ENCODE data around the gene NEK10. TPM values are rescaled to one million over a fixed set of nuclear protein-coding genes. Genes with fewer than 3 reads are reported as not detected.

The NEK10 gene
- total RNA-seq, 1 experiment from 2014 or later, result 2.8 TPM

DNA sequence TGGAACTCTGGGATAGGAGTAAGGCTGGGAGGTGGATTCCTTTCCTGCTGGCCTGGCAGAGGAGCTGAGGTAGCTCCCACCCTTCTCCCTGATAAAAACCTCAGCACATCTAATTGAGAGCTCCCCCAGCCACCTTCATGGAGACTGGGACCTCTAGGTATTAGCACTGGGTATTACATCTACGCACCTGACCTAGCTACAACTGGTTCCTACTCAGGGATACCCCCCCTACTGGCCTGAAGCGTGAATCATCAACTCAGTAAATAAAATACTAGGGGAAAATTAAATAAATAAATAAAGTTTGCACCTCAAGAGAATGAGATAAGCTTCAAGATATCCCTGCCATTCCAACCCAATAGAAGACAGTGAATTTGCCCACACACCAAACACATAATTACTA lies 140.4 kb downstream of the NEK10 start:
- no peak for DNase-seq (ENCODE audit: low spot score)

DNA sequence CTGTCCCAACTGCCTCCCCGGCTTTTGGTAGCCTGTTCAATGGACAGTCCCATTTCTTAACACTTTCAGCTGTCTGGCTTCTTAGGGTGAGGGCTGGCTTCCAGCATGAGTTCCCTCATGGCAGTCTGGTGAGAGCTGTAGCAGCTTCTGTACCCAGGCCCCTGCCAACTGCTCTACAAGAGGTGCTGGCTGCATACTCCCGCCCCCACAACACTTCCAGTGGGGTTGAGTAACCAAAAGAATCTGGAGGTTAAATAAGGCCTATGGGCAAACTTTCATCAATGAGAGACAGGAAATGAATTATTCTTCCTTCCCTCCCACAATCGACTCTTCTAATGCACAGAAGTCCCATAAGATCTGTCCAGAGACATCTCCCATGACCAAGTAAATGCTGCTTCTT lies 145.0 kb downstream of the NEK10 start:
- no peak for DNase-seq (ENCODE audit: low spot score)

DNA sequence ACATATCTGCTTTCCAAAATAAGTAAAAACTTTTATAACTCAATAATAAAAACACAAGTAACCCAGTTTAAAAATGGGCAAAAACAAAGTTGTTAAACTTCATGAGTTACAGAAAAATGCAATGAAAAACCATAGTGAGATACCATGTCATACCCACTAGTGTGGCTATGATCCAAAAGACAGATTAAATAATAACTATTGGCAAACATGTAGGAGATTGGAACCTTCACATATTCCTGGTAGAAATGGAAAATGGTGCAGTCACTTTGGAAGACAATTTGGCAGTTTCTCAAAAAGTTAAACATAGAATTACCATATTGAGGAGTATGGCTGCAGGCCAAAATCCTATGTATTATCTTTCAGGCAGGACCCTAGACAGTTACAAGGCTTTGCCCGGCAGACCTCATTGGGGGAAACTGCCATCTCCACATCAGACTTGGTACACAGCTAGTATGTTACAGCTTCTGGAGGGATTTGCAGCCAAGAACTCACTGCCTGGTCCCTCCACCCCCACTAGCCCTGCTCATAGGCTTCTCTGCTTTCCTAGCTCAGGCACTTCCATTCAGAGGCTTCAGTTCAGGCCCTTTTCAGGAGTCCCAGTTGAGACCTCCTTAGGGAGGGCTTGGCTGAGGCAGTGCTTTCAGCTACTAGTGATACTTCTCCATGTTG lies 147.8 kb downstream of the NEK10 start:
- no peak for DNase-seq (ENCODE audit: low spot score)

DNA sequence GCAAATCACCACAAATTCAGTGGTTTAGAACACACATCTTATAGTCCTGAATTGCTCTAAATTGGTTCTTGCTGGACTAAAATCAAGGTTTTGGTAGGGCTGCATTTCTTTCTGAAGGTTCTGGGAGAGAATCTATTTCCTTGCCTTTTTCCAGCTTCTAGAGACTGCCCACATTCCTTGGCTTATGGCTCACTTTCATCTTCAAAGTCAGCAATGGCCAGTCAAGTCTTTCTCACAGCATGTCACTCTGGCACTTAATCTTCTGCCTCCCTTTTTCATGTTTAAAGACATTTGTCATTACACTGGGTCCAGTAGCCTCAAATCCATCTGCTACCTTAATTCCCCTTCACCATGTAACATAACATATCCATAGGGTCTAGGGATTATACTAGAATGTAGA lies 149.0 kb downstream of the NEK10 start:
- DNase-seq (ENCODE audit: low spot score), result no peak

DNA sequence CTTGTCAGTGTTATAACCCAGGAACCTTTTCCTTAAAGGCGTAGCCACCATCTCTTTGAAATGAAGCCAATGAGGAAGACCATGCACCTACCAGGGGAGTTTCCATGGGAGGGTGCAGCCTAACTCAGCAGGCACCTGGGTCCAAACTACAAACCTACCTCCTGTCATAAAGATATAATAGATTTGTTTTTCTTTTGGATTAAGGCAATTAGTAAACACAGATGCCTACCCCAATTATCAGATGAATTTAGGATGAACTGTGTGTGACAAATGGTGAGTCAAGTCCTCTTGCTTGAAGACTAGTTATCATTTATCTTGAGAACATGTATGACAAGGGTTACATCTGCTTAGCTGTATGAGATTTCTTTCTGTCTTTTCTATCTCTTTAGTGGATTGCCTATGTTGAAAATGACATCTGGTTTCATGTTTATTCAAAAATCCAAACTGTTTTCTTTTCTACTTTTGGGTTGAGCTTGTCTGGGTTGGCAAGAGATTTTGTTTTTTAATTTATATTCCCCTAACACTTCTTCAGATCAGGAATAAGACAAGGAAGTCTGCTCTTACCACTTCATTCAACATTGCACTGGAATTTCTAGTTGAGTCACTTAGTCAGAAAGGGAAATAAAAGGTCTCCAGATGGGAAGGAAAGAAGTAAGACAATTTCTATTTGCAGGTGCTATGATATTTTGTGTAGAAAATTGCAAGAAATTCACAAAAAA lies 149.9 kb downstream of the NEK10 start:
- peak; percentile 69 for DNase-seq (ENCODE audit: low spot score)

DNA sequence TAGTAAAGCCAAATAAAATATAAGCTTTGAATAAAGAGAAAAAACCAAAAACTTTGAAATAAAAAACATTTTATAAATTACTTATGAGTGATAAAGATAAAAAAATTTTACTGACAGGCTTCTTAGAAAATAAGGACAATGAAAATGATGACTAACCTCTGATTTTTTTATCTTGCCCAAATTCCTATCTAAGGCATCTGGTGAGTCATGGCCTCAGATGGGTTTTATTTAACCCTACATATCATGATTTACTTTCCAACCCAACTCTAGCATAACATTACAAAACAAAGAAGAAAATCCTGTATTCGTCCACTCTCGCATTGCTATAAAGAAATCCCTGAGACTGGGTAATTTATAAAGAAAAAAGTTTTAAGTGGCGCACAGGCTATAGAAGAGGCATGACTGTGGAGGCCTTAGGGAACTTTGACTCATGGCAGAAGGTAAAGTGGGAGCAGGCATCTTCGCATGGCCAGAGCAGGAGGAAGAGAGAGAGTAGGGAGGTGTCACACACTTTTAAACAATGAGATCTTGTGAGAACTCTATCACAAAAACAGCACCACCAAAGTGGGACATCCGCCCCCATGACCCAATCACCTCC lies 152.1 kb downstream of the NEK10 start:
- peak; percentile 29 for DNase-seq (ENCODE audit: low spot score)

DNA sequence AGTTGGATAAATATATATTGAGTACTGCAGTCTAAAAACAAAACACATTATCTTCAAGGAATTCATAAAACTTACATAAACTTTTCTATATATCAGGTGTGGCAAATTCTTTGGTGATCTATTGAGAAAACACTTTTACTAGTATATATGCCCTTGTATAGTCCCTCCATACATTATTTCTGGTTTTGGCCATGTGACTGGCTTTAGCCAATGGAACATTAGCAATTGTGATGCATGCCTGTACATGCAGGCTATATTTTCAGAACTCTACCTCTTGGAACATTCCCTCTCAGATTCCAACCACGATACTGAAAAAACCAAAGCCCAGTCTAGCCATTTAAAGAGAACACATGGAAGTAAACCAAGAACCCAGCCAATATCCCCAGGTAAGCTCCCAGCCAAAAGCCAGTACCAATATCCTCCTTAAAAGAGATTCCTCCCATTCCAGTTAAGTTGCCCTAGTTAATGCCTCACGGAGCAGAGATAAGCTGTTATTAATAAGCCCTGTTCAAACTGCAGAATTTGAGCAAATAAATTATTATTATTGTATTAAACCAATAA lies 152.8 kb downstream of the NEK10 start:
- DNase-seq (ENCODE audit: low spot score), result peak; percentile 23

DNA sequence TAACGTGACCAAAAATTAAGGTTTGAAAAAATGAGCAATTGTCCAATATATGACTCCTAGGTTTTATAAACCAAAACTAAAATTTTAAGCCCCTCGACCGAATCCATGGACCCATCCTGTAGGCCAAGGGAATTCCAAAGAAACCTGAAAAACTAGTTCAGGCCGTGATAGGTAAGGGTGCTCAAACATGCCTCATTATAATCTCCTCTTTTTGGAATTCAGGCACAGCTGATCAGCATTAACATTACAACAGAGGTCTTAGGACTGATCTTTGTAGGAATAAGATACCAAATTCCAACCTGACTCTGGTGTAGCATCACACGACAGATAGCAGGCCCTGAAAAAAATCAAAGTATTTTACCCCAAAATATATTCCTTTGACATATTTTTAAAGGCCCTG lies 155.7 kb downstream of the NEK10 start:
- no peak for DNase-seq (ENCODE audit: low spot score)

DNA sequence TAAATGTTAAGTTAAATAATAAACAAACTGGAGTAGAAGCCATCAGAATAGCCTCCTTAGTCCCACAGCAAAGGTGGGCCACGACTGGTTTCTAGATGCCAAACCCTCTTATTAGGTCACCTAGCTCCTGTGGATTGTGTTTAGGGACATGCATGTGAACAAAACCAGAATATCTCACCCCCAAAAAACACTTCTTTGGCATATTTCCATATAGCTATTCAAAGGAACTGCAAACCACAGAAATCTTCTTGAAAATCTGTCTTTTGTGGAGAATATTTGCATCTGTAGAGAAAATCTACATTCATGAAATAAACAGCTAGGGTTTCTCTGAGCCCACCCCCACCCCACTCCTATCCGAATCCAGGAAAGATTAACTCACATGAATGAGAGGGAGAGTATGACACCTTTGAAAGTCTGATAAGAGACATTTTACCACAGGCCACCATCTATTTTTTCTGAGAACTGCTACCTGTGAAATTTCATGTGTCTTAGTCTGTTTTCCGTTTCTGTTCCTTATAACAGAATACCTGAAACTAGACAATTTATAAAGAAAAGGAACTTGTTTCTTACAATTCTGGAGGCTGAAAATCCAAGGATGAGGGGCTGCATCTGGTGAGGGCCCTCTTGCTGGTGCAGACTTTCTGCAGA lies 159.4 kb downstream of the NEK10 start:
- DNase-seq (ENCODE audit: low spot score), result no peak

DNA sequence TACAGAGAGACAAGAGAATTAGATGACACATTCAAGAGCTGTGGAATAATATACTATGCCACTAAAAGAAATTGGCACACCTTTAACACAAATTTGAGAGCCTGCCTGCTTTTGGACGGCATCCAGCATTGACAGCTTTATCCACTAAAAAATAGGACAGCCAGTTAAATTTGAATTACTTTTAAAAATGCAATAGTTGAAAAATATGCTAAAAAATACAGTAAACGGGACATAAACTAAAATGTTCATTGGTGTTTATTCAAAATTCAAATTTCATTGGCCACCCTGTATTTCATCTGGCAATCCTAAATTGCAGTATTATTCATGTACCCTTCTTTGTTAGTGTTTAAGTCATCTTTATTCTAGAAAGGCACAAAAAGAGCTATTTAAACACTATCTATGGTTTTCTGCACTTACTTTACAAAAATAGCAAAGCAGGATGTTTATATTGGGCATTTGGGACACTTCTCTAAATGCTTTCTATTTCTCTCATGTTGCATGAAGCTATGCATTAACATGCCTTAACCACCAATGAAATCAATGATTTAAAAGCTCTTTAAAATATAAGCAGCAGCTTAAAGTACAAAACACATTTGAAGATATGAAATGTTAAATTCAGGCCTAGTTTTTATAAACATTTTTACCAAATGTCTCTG lies 160.1 kb downstream of the NEK10 start:
- DNase-seq (ENCODE audit: low spot score), result no peak

DNA sequence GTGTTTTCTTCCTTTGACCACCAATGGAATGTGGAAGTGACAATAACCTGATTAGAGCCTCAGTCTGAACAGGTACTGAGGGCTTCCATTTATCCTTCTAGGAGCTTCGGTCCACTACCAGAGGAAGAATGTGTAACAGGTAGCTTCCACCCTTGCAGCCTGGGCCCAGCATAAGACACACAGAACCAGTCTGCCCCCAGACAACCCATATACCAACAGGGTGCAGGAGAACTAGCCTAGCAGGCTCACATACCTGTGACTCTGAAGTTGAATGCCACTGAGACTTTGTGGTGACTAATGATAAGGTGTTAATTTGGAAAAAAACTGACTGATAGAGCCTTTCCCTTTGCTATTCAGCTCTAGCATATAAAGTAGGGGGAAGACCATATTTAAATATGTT lies 166.2 kb downstream of the NEK10 start:
- no peak for DNase-seq (ENCODE audit: low spot score)

DNA sequence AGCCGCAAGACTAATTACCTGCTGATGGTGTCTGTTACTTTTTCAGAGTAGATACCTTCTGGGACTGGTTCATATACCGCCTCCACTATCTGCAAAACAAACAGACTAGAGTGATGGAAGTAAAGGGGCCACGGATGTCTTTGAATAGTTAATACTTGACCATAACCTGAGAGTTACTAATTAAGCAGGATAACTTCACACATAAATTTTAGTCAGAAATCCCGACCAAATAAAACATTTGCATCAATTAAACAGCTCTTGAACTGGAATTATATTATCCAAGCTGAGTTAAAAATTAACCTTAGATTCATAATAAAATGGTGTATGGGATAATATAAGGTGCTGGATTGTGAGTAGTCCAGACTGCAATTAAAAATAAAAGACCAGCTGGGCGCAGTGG lies 167.7 kb downstream of the NEK10 start:
- DNase-seq (ENCODE audit: low spot score), result peak; percentile 77

DNA sequence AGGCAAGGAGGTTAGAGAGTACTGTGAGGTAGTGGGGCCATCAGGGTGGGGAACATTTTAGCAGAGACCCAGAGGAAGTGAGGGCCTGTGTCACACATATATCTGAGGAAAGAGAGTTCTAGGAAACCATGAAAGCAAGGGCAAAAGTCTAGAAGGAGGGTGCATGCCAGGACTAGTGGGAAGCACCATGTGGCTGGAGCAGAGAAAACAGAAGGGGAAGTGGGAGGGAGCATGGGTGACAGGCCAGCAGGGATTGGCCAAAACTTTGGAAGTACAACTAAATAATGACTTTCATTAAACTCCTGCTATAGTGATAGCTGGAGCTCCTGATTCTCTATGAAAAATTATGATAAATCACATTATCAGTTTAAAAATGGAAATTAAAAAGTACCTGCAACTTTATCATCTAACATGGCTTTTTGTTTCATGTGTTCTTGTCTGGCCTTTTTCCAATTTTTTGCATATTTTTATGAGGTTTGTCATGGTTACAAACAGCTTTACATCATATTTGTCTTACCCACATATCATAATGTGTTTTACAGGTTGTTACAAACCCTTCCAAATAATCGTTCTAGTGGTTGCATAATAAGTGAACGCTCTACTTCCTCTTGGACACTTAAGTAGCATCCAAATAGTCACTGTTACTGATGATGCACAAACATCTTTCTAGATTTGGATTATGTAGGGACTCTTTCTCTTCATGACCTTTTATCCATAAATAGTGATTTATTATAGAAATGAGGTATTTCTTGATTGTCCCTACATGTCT lies 168.3 kb downstream of the NEK10 start:
- peak; percentile 77 for DNase-seq (ENCODE audit: low spot score)

DNA sequence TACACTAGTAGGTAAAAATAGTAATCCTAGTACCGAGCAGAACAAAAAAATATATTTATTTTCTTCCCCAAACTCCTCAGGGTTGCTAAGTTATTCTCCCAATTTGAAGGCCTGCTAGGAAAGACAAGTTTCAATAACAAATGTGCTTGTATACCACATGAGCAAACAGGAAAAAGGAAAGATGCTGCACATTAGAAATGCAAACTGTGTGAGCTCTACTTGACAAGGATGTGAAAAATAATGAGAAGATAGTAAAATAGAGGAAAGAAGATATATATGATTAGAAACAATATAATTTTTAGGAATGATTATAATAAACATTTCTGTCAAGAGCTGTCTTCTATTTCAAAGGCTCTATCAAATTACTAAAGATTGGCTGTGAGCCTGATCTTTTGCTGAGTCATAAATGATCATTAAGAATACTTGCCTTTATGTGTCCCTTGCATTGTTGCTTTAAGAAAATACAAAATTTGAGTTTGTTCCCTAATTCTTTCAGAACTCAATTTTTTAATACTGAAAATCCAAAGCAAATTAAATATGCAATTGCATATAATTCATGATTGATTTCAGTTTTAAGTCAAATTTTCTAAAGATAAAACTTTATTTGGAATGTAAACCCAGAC lies 174.2 kb downstream of the NEK10 start:
- DNase-seq (ENCODE audit: low spot score), result peak; percentile 43

DNA sequence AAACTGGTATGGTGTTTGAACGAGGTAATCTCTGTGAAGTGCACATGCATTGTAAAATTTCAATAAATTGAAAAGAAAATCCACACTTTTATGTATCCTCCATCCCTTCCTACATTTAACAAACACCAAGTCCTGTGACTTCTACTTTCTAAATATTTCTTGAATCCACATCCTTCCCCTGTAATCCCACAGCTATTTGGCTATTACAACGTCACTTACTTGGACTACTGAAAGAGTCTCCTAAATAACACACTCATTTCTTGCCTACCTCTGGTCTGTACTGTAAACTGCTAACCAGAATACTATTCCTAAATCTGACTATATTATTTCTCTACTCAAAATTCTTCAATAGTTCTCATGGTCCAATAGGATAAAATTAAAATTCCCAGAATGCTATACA lies 176.1 kb downstream of the NEK10 start:
- no peak for DNase-seq (ENCODE audit: low spot score)

DNA sequence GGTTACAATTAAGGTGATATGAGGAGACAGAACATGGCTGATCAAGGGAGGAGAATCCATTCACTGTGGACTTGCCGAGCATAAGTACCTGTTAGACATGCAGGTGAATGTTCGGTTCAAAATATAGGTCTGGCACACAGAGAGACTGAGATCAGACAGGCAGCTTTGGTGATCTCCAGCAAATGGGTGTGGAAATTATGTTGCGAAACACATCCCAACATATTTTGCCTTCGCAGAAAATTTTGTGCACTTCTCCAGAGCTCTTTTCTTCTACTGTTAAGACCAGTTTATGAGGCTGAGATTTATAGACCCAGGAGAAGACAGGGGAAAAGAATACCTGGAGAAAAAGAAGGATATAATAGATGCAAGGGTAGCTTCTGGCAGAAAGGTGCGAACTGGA lies 183.2 kb downstream of the NEK10 start:
- no peak for DNase-seq (ENCODE audit: low spot score)

DNA sequence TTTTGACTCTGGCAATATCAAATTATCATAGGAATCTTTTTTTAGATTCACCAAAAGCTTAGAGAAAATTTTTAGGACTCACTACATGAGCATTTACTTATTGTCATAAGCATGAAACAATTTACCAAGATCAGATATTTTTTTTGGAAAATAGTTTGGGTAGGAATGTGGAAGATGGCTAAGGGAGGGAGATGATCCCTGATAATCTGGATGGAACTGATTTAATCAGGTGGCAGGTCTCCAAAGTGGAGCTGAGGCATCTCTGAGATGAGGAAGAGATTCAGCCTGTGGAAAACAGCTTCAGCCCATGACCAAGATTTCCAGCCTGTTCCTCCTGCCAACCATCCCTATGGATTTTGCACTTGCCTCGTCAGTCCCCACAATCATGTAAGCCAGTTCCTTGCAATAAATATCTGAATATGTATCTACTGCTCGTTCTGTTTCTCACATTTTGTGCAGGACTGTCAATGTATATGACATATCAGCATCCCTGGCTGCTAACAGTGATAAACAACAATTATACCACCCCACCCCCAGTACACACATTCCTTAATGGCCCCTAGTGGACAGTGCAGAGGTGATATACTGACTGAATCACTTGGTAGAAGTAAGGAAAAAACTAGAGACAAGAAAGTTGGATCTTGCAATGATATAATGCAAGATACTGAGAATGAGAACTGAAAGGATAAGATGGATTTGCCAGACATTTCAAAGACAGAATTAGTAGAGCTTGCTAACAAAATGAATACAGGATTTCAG lies 183.8 kb downstream of the NEK10 start:
- no peak for DNase-seq (ENCODE audit: low spot score)

DNA sequence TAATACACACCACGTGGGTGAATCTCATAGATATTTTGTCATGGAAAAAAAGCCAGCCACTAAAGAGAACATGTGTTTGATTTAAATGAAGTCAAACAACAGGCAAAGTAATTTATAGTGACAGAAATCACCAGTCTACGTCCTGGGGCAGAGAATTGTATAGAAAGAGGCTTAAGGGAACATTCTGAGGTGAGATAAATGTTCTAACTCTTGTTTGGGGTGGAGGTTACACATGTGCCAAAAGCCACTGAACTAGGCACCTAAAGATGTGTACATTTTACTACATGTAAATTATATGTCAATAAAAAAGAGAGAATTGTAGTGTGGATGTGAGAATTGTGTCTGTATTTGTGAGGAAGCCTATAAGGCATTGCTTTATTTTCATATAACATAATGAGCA lies 184.9 kb downstream of the NEK10 start:
- DNase-seq (ENCODE audit: low spot score), result no peak

DNA sequence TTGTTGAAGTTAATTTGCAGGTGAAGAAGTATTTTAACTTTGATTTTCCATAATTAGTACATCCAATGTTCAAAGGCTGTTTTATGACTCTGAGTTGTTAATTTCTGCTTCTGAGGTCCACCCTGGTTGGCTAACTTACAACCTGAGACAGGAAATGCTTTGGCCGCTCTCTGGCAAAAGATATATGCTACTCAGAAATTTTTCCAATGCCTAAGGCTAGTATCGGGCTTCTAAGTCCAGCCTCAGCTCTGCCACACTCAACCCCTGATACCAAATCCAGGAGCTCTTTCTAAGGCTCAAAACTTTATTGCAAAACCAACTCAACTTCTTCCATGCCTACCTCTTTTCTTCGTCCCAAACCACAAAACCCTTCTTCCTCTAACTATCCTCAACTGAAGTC lies 192.9 kb downstream of the NEK10 start:
- DNase-seq (ENCODE audit: low spot score), result no peak

DNA sequence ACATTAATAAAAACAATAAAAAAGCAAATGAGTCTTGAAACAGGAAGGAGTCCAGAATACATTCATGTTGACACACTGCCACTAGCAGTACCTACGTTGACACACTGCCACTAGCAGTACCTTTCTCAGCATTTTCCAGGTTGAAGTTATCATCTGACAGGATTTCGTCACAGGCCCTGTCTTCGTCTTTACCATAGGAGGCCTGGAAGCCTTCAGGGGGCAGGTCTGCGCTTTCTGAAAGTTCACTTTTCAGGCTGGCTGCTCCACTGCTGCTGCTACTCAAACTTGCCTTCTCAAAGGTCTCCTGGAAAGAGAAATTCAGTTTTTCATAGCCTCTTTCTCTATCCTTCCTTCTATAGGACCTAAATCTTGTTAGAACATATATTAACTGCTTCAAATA lies 194.7 kb downstream of the NEK10 start:
- no peak for DNase-seq (ENCODE audit: low spot score)
